ENCODE results near the gene BCL10. TPM values are rescaled to one million over a fixed set of nuclear protein-coding genes. Genes with fewer than 3 reads are reported as not detected.

The BCL10 gene
- total RNA-seq, 1 experiment from 2014 or later, result 30.4 TPM

DNA sequence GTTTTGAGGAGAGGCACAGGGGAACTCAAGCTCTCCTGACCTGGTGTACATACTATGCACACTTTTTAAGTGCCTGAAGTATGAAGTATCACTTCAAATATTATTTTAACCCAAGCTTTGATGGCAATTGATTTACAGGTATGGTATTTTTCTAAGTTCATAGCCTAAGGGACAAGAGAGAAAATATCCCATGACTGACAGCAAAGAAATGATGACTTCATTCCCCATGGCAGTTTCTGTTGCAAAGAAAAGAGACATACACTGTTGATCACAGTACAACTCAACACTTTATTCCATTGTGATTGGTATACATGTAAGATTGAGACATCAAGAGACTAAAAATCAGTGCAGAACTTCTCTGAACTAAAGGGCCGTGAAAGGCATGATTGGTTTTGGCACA, 41.8 kb upstream of the BCL10 start:
- H3F3A ChIP-seq (ENCODE audit: insufficient read depth, low read depth), result peaks cover 28% of the 10 kb centered on the region
- no peak overlapping the region for H3K4me2 ChIP-seq
- no peaks in the 10 kb centered on the region for H4K20me1 ChIP-seq (ENCODE audit: insufficient read depth)
- no peak overlapping the region for H3K4me3 ChIP-seq
- ChIA-PET CTCF (no interaction called here), POLR2A (ENCODE audit: unreplicated experiment) (interaction anchor here (0.7 kb wide), 1 partner anchor 340 kb away, joined by 4 read pairs; no protein-coding TSS in a partner anchor)
- no peaks in the 10 kb centered on the region for H3K79me2 ChIP-seq (ENCODE audit: low read depth)
- BruUV-seq (replicated peaks), result no TSS peak
- intact Hi-C loops (cut with micrococcal nuclease; ENCODE audit: unreplicated experiment), result no loop called here
- H2AFZ ChIP-seq, result no peak overlapping the region
- TF ChIP-seq, protein P1, sequence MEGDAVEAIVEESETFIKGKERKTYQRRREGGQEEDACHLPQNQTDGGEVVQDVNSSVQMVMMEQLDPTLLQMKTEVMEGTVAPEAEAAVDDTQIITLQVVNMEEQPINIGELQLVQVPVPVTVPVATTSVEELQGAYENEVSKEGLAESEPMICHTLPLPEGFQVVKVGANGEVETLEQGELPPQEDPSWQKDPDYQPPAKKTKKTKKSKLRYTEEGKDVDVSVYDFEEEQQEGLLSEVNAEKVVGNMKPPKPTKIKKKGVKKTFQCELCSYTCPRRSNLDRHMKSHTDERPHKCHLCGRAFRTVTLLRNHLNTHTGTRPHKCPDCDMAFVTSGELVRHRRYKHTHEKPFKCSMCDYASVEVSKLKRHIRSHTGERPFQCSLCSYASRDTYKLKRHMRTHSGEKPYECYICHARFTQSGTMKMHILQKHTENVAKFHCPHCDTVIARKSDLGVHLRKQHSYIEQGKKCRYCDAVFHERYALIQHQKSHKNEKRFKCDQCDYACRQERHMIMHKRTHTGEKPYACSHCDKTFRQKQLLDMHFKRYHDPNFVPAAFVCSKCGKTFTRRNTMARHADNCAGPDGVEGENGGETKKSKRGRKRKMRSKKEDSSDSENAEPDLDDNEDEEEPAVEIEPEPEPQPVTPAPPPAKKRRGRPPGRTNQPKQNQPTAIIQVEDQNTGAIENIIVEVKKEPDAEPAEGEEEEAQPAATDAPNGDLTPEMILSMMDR (conservative IDR thresholded peaks at IDR 0.05), result no peak
- TF ChIP-seq EZH2 (IDR thresholded peaks at IDR 0.05; ENCODE audit: low read depth), result no peak
- no peaks in the 10 kb centered on the region for H3K27me3 ChIP-seq (ENCODE audit: insufficient read depth, low read depth)
- H3K9me3 ChIP-seq (ENCODE audit: insufficient read depth, low read depth), result no peaks in the 10 kb centered on the region
- peaks cover 10% of the 10 kb centered on the region; the same call in 1 of the 2 replicates for H3K36me3 ChIP-seq (ENCODE audit: low read depth)
- no peak overlapping the region for H3K27ac ChIP-seq
- no peak for DNase-seq
- H3K9me2 ChIP-seq (ENCODE audit: insufficient read depth), result no peaks in the 10 kb centered on the region
- H3K4me1 ChIP-seq (replicated peaks; ENCODE audit: insufficient read depth), result peaks cover 34% of the 10 kb centered on the region

DNA sequence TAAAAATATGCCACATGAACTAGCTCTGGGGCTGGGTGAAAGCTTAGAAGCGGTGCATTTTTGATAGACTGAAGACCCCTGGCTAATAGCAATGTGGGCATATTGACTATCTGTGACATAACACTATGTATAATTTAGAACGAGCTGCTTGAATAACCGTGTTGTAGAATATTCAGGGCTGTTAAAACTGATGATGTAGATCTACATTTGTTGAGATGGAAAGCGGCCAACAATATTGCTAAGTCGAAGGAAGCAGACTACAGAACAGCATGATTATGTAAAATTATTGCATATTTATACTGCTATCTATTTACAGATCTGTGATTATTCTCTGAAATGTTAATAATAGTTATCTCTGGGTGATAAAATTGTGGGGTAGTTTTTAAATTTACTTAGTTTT, 41.1 kb upstream of the BCL10 start:
- no peak overlapping the region for H3K27ac ChIP-seq
- H3K27me3 ChIP-seq (ENCODE audit: insufficient read depth, low read depth), result no peaks in the 10 kb centered on the region
- ChIA-PET CTCF (no interaction called here), POLR2A (ENCODE audit: unreplicated experiment) (no interaction called here)
- no peak overlapping the region for H2AFZ ChIP-seq
- BruUV-seq (replicated peaks), result no TSS peak
- H4K20me1 ChIP-seq (ENCODE audit: insufficient read depth), result no peaks in the 10 kb centered on the region
- no peaks in the 10 kb centered on the region for H3K9me2 ChIP-seq (ENCODE audit: insufficient read depth)
- TF ChIP-seq EZH2 (IDR thresholded peaks at IDR 0.05; ENCODE audit: low read depth), result no peak
- TF ChIP-seq, protein P1 (conservative IDR thresholded peaks at IDR 0.05), result no peak
- H3K9me3 ChIP-seq (ENCODE audit: insufficient read depth, low read depth), result no peaks in the 10 kb centered on the region
- peaks cover 28% of the 10 kb centered on the region for H3F3A ChIP-seq (ENCODE audit: insufficient read depth, low read depth)
- intact Hi-C loops (cut with micrococcal nuclease; ENCODE audit: unreplicated experiment), result no loop called here
- peaks cover 10% of the 10 kb centered on the region; the same call in 1 of the 2 replicates for H3K36me3 ChIP-seq (ENCODE audit: low read depth)
- peaks cover 38% of the 10 kb centered on the region for H3K4me1 ChIP-seq (replicated peaks; ENCODE audit: insufficient read depth)
- H3K4me2 ChIP-seq, result no peak overlapping the region
- DNase-seq, result no peak
- H3K79me2 ChIP-seq (ENCODE audit: low read depth), result no peaks in the 10 kb centered on the region
- H3K4me3 ChIP-seq, result no peak overlapping the region

DNA sequence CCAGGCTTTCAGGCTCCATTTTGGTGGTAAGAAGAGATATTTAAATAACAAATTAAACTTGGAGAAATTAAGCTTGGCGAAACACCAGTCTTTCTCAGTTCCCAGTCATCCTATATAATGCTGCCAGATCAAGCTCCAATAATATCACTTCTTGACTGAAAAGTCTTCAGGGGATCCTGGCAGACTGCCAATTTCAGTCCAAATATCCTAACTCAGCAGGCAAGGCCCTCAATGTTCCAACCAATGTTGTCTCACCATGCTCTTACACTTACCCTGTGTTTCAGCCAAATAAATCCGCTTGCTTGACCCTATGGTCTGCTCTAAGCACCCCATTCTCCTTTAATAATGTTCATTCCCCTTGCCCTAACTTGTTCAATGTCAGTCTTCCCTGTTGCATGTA, 39.9 kb upstream of the BCL10 start:
- ChIA-PET POLR2A (ENCODE audit: unreplicated experiment) (interaction anchor here (0.7 kb wide), 1 partner anchor 1846 kb away, joined by 4 read pairs; no protein-coding TSS in a partner anchor), CTCF (no interaction called here)
- Histone ChIP-seq H3K9me3 (ENCODE audit: insufficient read depth, low read depth) (no peaks in the 10 kb centered on the region), H4K20me1 (ENCODE audit: insufficient read depth) (no peaks in the 10 kb centered on the region), H3K4me1 (replicated peaks; ENCODE audit: insufficient read depth) (peaks cover 35% of the 10 kb centered on the region), H3K79me2 (ENCODE audit: low read depth) (no peaks in the 10 kb centered on the region), H2AFZ (no peak overlapping the region), H3K27ac (no peak overlapping the region), H3K36me3 (ENCODE audit: low read depth) (peaks cover 10% of the 10 kb centered on the region; the same call in 1 of the 2 replicates), H3F3A (ENCODE audit: insufficient read depth, low read depth) (peaks cover 28% of the 10 kb centered on the region), H3K9me2 (ENCODE audit: insufficient read depth) (no peaks in the 10 kb centered on the region), H3K4me3 (no peak overlapping the region), H3K4me2 (no peak overlapping the region), H3K27me3 (ENCODE audit: insufficient read depth, low read depth) (no peaks in the 10 kb centered on the region)
- intact Hi-C loops (cut with micrococcal nuclease; ENCODE audit: unreplicated experiment), result no loop called here
- no peak for TF ChIP-seq EZH2 (IDR thresholded peaks at IDR 0.05; ENCODE audit: low read depth)
- TF ChIP-seq, protein P1 (conservative IDR thresholded peaks at IDR 0.05), result no peak
- no TSS peak for BruUV-seq (replicated peaks)
- DNase-seq, result no peak
